CD4-positive, alpha-beta T cell treated with Interleukin-1 beta for 1 hour (primary cell): ENCODE measurements around the gene GDPD3.
"Not testable (repeated sequence)": the region's sequence is repeated elsewhere in the genome, so short reads cannot be mapped to it uniquely, and the experiment has no call there.

Experiments used
- DNase-seq, 2 donors: peaks; one replicate each; pipeline ENCODE4 v3.0.0-alpha.2; 2020 to 2022

GDPD3 gene

GRCh38 chr16:30113031-30113710 is at the start of gene GDPD3:
Gene GDPD3 (minus strand): TSS chr16:30113537. CDS start chr16:30113478, 59 bp downstream.
- no peak for DNase-seq

GRCh38 chr16:30157214-30157613 is 43.9 kb upstream of the GDPD3 start:
- DNase-seq = no peak

- no peak for DNase-seq
These were observed 41.9 kb upstream of the GDPD3 start for GRCh38 chr16:30155188-30155587.

GRCh38 chr16:30152517-30152916 is 39.2 kb upstream of the GDPD3 start:
- DNase-seq = no peak

- no peak for DNase-seq
These were observed 37.8 kb upstream of the GDPD3 start for GRCh38 chr16:30151091-30151490.

- no peak for DNase-seq
These were observed 36.1 kb upstream of the GDPD3 start for GRCh38 chr16:30149250-30149930.

- no peak for DNase-seq
These were observed 34.6 kb upstream of the GDPD3 start for GRCh38 chr16:30147843-30148510.

- no peak for DNase-seq
These were observed 32.3 kb upstream of the GDPD3 start for GRCh38 chr16:30145657-30146056.

GRCh38 chr16:30144917-30145316 is 31.6 kb upstream of the GDPD3 start:
- no peak for DNase-seq

- DNase-seq = no peak
These were observed 30.7 kb upstream of the GDPD3 start for GRCh38 chr16:30144017-30144416.

GRCh38 chr16:30143347-30143702 is 30.0 kb upstream of the GDPD3 start:
- no peak for DNase-seq

- peak; percentile 40 to 42 for DNase-seq
These were observed 29.5 kb upstream of the GDPD3 start for GRCh38 chr16:30142672-30143346.

- DNase-seq = no peak
These were observed 28.4 kb upstream of the GDPD3 start for GRCh38 chr16:30141750-30142149.

- no peak for DNase-seq
These were observed 26.5 kb upstream of the GDPD3 start for GRCh38 chr16:30139583-30140481.

- DNase-seq = no peak
These were observed 24.6 kb upstream of the GDPD3 start for GRCh38 chr16:30137897-30138296.

- DNase-seq = no peak
These were observed 23.8 kb upstream of the GDPD3 start for GRCh38 chr16:30136971-30137605.

GRCh38 chr16:30132591-30132990 is 19.3 kb upstream of the GDPD3 start:
- DNase-seq = no peak

- DNase-seq = no peak
These were observed 18.6 kb upstream of the GDPD3 start for GRCh38 chr16:30131869-30132475.

- DNase-seq = no peak
These were observed 14.7 kb upstream of the GDPD3 start for GRCh38 chr16:30127993-30128392.

GRCh38 chr16:30125690-30126089 is 12.4 kb upstream of the GDPD3 start:
- DNase-seq = not testable (repeated sequence)

GRCh38 chr16:30124985-30125379 is 11.6 kb upstream of the GDPD3 start:
- no peak for DNase-seq
